ENCODE results near the gene SAE1.
A peak's percentile ranks its signal among the peaks of the same experiment; 100 is the strongest.

SAE1 gene

DNA sequence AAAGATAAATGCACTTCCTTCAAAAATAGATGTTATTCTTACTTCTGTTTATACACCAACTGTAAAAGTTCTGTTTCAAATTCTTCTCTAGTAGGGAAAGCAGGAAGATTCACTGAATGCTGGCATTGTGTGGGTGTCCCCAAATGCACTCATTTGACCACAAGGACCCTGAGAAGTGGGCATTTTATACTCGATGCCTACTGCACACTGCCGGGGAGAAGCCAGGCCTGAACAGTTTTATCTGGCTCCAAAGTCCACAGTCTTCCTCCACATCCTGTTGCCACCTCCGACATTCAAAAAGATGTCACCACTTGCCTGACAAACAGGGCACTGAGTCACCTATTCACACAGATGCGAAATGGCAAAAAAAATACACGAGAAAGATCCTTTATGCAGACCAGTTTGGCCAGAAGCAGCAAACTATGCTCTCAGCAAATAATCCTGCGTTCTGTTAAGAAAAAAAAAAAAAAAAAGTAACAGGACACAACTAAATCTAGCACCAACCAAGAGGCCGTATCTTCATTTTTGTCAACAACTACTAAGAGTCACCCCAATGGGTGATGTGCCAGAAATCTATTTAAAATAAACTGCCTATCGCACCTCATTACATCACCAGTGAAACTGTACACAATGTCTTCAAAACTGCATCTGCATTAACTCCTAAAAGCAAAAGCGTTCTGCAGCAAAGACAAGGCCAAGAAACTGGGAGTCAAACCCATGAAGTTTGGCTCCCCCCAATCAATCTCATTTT lies 23.3 kb upstream of the SAE1 start:
- DNase-seq, result no peak

DNA sequence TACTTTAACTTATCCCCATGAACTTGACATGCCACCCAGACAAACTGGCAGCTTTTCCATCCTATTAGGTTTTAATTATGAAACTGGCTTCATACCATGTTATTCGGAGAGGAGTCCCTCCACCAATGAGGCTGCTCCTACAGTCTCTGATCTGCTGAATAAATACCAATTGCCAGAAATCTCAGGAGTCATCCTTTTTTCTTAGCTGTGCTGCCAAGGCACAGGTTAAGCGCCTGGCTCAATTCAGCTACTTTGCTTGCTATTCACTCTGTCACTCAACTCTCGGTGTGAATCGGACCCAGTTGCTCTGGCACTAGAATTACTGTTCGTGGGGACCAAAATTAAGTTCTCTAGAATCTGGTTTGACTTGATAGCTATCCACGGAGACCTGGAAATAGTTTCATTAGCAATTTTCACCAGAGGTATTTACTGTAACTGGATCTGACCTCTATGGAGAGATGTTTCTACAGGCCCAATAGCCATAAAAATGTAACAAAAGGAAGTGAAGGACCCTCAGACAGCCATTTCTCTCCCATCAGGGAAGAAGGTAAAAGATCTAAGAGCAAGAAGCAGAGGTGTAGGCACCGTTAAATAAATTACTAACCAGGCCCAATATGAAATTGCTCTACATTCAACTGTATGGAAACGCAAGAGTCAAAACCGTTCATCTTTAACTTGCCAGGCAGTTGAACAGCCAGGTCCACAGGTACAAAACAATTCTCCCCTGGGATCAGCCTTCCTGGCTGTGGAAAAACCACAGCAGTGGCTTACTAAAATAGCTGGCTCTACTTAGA lies 22.5 kb upstream of the SAE1 start:
- DNase-seq, result no peak

DNA sequence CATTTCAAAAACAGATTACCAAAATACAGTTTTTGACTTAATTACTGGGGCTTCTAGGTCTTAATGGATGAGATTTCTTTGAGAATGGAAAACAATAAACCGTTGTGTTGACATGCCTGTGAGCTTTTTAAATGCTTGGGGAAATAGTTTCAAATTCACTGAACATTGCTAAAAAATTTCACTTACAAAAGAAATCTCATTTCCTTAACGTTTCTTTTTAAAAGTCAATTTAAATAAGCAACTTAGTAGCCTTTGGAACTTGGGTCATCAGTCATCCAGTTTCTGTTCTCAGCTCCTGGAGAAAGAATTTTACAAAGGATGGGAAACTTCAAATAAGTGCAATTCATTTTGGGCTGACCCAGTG lies 21.5 kb upstream of the SAE1 start:
- no peak for DNase-seq

DNA sequence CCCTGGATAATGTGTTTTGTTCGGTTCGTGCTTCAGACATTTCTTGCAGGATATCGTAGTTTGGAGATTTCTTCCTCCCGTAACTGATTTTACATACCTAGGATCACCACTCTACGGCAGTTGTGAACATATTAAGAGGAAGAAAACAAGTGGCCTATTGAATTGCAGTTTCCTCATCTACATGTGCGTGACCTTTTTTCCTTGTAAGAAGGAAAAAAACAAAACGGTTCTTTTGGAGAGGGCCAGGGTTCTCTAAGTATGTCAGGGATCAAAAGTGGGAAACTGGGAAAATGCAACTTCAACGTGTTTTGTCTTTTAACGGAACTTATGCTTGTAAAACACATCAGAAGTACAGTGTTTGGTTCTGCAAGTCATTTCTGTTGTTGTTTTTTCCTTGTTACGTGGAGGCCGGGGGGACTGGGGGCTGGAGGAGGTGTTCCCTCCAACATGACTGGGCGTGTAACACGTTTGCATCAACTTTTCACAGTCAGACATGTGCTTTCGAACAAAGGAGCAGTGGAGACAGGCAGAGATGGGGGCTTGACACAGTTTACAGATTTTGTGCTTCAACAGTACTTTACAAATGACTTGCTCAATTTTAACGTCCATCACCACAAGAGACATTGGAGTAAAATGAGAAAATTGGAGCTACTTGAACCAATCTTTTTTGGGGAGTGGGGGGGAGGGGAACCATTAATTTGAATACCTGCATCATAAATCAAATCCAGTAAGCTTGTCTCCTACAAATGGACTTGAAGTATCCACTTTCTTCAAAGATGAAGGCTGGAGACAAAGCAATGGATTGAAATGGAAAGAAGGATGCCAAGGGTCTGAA lies 20.9 kb upstream of the SAE1 start:
- peak in 1 of 2 experiments; percentile 17 for DNase-seq

GRCh38 chr19:47110521-47111005 lies 20.1 kb upstream of the SAE1 start:
- DNase-seq, result peak; percentile 21 to 59

GRCh38 chr19:47111006-47111621 lies 19.5 kb upstream of the SAE1 start:
- peak in 1 of 2 experiments; percentile 16 for DNase-seq

- DNase-seq, result no peak
Measured at GRCh38 chr19:47111682-47112165, 18.9 kb upstream of the SAE1 start.

DNA sequence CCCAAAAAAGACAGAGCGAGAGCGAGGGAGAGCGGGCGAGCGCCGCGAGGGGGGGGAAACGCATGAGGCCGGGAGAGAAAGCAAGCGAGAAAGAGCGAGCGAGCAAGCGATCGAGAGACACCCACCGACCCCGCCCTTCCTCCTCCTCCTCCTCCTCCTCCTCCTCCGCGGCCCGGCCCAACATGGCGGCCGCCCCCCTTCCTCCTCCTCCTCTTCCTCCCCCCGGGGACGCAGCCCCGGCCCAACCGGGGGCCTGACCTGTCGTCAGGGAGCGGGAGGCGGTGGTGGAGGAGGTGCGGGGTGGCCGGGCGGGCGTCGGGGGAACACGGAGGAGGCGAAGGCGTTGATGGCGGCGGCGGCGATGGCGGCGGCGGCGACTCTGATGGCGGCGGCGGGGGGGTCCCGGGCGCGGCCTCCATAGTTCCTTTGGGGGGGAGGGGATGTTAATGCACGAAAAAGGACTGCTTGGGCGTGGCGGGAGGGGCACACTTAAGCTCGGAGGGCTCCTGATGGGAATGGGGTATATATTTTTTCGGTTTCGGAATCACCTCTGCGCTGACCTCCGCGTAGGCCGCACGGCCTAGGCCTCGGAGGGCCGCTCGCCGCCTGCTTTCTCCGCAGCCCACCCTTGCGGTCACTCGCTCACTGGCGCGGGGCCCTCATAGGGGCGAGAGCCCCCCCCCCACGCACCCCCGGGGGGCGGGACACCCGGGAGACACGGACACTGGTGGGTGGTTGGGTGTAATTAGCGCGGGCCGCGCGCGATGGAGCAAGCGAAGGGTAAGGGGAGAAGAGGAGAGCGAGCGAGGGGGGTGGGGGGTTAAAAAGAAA lies 18.3 kb upstream of the SAE1 start:
- peak; percentile 70 to 74 for DNase-seq

GRCh38 chr19:47112997-47113849 lies 17.4 kb upstream of the SAE1 start, which contains the start of gene ZC3H4:
TSS of gene ZC3H4 (minus strand) at chr19:47113776. CDS start at chr19:47112584, 1,192 bp downstream.
- DNase-seq, result peak; percentile 99

GRCh38 chr19:47113850-47114651 lies 16.6 kb upstream of the SAE1 start:
- DNase-seq, result peak in 1 of 2 experiments; percentile 56

- DNase-seq, result no peak
Measured at GRCh38 chr19:47120470-47121067, 10.1 kb upstream of the SAE1 start.

GRCh38 chr19:47122359-47123335 lies 8.0 kb upstream of the SAE1 start:
- DNase-seq, result no peak

GRCh38 chr19:47123406-47123805 lies 7.2 kb upstream of the SAE1 start:
- no peak for DNase-seq

DNA sequence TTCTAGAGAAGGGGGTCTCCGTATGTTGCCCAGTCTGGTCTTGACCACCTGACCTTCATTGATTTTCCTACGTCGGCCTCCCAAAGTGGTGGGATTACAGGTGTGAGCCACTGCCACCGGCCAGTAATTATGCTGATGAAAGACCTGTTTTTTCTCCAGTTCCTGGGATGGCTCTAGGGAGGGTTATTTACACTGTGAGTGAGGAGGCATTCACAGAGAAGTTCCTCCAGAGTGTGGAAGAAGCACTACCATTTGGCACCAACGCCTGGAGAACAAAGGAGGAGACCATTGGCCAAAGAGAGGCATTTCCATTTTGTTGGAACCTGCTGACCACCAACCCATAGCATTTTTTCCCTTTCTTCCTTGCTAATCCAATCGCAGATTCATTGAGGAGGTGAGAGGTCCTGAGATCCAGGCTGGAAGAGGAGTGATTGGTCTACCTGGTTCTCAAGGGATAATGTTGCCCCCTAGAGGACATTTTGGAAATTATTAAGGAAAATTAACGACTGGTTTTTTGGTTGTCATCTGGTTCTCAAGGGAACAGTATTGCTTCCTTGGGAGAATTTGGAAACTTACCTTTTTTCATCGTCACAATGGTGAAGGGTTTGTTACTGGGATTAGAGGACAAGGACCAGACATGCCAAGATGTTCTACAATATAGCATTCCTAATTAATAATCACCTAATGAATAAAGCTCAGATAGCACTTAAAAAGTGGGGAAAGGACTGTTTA lies 5.5 kb upstream of the SAE1 start:
- DNase-seq, result peak; percentile 76 to 78

DNA sequence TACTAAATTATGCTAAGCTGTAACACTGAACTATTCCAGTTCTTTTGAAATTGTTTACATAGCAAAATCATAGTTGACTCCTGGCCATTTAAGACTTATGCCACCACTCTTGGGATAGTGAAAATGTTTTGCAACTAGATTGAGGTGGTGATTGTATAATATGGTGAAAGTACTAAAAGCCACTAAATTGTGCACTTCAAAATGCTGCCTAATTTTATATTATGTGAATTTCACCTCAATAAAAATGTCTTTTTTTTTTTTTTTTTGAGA lies 5.0 kb upstream of the SAE1 start:
- DNase-seq, result no peak

GRCh38 chr19:47129579-47129978 lies 1.1 kb upstream of the SAE1 start:
- no peak for DNase-seq

DNA sequence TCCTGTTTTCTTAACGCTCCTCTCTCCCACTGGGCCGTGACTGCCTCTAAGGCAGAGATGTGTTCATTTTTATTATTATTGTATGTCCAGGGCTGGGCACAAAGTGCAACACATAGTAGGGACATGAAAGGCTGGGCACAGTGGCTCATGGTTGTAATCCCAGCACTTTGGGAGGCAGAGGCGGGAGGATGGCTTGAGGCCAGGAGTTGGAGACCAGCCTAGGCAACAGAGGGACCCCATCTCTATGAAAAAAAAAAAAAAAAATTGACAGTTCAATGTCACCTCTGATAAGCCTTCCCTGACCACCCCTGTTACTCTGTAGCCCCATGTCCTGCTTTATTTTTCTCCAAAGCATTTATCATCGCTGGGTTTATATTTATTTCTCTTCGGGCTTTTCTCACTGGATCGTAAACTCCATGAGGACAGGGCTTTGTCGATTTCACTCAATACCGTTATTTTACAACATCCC lies 481 bp upstream of the SAE1 start:
- no peak for DNase-seq

All from NCI-H2081 (cell line).